ENCODE data around the gene SH3RF3.

SH3RF3 gene

GRCh38 chr2:109382951-109383350 is 253.9 kb downstream of the SH3RF3 start:
- no peak overlapping the region for H3K27ac ChIP-seq (ENCODE audit: low read depth, low read length)
- no peak overlapping the region for H2BK120ac ChIP-seq (ENCODE audit: insufficient read depth, low read length, poor library complexity)
- H3K4ac ChIP-seq (ENCODE audit: low read depth, low read length), result no peak overlapping the region
- no peak overlapping the region for H4K12ac ChIP-seq (ENCODE audit: low read depth, low read length)
- H3K18ac ChIP-seq (ENCODE audit: low read length), result no peak overlapping the region
- H3K79me2 ChIP-seq (ENCODE audit: control insufficient read depth, insufficient read depth, low read length, poor library complexity), result no peaks in the 10 kb centered on the region
- no peak overlapping the region for H3K14ac ChIP-seq (ENCODE audit: low read length)
- no peak overlapping the region for H3K4me2 ChIP-seq (ENCODE audit: low read length)
- H3K9me3 ChIP-seq (ENCODE audit: insufficient read depth, low read depth, low read length), result peaks cover 2% of the 10 kb centered on the region
- H3K4me3 ChIP-seq (ENCODE audit: low read depth, low read length), result no peak overlapping the region
- H3K9ac ChIP-seq (ENCODE audit: low read length), result no peak overlapping the region
- H4K8ac ChIP-seq (ENCODE audit: low read depth, low read length), result no peak overlapping the region
- no peak overlapping the region for H4K91ac ChIP-seq (ENCODE audit: low read depth, low read length)
- H2AK5ac ChIP-seq (ENCODE audit: low read length), result no peak overlapping the region
- no peak overlapping the region for H2AFZ ChIP-seq (ENCODE audit: insufficient read depth, low read length, poor library complexity)
- H2BK12ac ChIP-seq (ENCODE audit: low read length), result no peak overlapping the region
- H2BK5ac ChIP-seq (ENCODE audit: low read depth, low read length, poor library complexity), result no peak overlapping the region
- no peak overlapping the region for H3K23ac ChIP-seq (ENCODE audit: low read length)
- H3K4me1 ChIP-seq (ENCODE audit: control insufficient read depth in 1 of 2, insufficient read depth in 2 of 2, low read length in 2 of 2), result peaks cover 0 to 8% of the 10 kb centered on the region in 2 experiments
- H3K27me3 ChIP-seq (ENCODE audit: insufficient read depth, low read length), result no peaks in the 10 kb centered on the region
- H3K79me1 ChIP-seq (ENCODE audit: low read length), result no peaks in the 10 kb centered on the region
- DNase-seq, result peak in 1 of 2 donors; percentile 22
- WGBS (ENCODE audit: extremely low coverage, insufficient coverage, insufficient read length), result no CpG with 5 or more reads among the region's 4 CpGs
- no peaks in the 10 kb centered on the region for H3K36me3 ChIP-seq (ENCODE audit: control insufficient read depth in 1 of 2, insufficient read depth in 2 of 2, low read length in 2 of 2)

GRCh38 chr2:109383505-109384307 is 254.7 kb downstream of the SH3RF3 start:
- no peak overlapping the region for H4K91ac ChIP-seq (ENCODE audit: low read depth, low read length)
- no peak overlapping the region for H3K23ac ChIP-seq (ENCODE audit: low read length)
- H2BK5ac ChIP-seq (ENCODE audit: low read depth, low read length, poor library complexity), result no peak overlapping the region
- no peaks in the 10 kb centered on the region for H3K79me2 ChIP-seq (ENCODE audit: control insufficient read depth, insufficient read depth, low read length, poor library complexity)
- DNase-seq, result no peak
- H3K14ac ChIP-seq (ENCODE audit: low read length), result no peak overlapping the region
- H3K4me1 ChIP-seq (ENCODE audit: control insufficient read depth in 1 of 2, insufficient read depth in 2 of 2, low read length in 2 of 2), result peaks cover 0 to 8% of the 10 kb centered on the region in 2 experiments
- WGBS (ENCODE audit: extremely low coverage, insufficient coverage, insufficient read length), result no CpG with 5 or more reads among the region's 19 CpGs
- no peaks in the 10 kb centered on the region for H3K27me3 ChIP-seq (ENCODE audit: insufficient read depth, low read length)
- H3K4ac ChIP-seq (ENCODE audit: low read depth, low read length), result no peak overlapping the region
- peaks cover 2% of the 10 kb centered on the region for H3K9me3 ChIP-seq (ENCODE audit: insufficient read depth, low read depth, low read length)
- no peak overlapping the region for H2AK5ac ChIP-seq (ENCODE audit: low read length)
- H3K4me2 ChIP-seq (ENCODE audit: low read length), result no peak overlapping the region
- no peak overlapping the region for H2BK120ac ChIP-seq (ENCODE audit: insufficient read depth, low read length, poor library complexity)
- no peak overlapping the region for H2BK12ac ChIP-seq (ENCODE audit: low read length)
- H3K79me1 ChIP-seq (ENCODE audit: low read length), result no peaks in the 10 kb centered on the region
- H4K12ac ChIP-seq (ENCODE audit: low read depth, low read length), result no peak overlapping the region
- no peak overlapping the region for H3K18ac ChIP-seq (ENCODE audit: low read length)
- no peak overlapping the region for H3K9ac ChIP-seq (ENCODE audit: low read length)
- no peak overlapping the region for H3K4me3 ChIP-seq (ENCODE audit: low read depth, low read length)
- H3K36me3 ChIP-seq (ENCODE audit: control insufficient read depth in 1 of 2, insufficient read depth in 2 of 2, low read length in 2 of 2), result no peaks in the 10 kb centered on the region
- H4K8ac ChIP-seq (ENCODE audit: low read depth, low read length), result no peak overlapping the region
- H3K27ac ChIP-seq (ENCODE audit: low read depth, low read length), result no peak overlapping the region
- no peak overlapping the region for H2AFZ ChIP-seq (ENCODE audit: insufficient read depth, low read length, poor library complexity)

- H2AFZ ChIP-seq (ENCODE audit: insufficient read depth, low read length, poor library complexity), result no peak overlapping the region
- H3K27me3 ChIP-seq (ENCODE audit: insufficient read depth, low read length), result no peaks in the 10 kb centered on the region
- no peak overlapping the region for H4K8ac ChIP-seq (ENCODE audit: low read depth, low read length)
- peaks cover 3% of the 10 kb centered on the region for H3K9me3 ChIP-seq (ENCODE audit: insufficient read depth, low read depth, low read length)
- no peak overlapping the region for H2AK5ac ChIP-seq (ENCODE audit: low read length)
- H3K79me2 ChIP-seq (ENCODE audit: control insufficient read depth, insufficient read depth, low read length, poor library complexity), result no peaks in the 10 kb centered on the region
- no peak overlapping the region for H2BK120ac ChIP-seq (ENCODE audit: insufficient read depth, low read length, poor library complexity)
- no peak overlapping the region for H4K91ac ChIP-seq (ENCODE audit: low read depth, low read length)
- no peak overlapping the region for H2BK12ac ChIP-seq (ENCODE audit: low read length)
- no peak overlapping the region for H3K4me3 ChIP-seq (ENCODE audit: low read depth, low read length)
- H4K12ac ChIP-seq (ENCODE audit: low read depth, low read length), result no peak overlapping the region
- no peaks in the 10 kb centered on the region for H3K36me3 ChIP-seq (ENCODE audit: control insufficient read depth in 1 of 2, insufficient read depth in 2 of 2, low read length in 2 of 2)
- no peak overlapping the region for H3K9ac ChIP-seq (ENCODE audit: low read length)
- no peak for DNase-seq
- H3K23ac ChIP-seq (ENCODE audit: low read length), result no peak overlapping the region
- H3K79me1 ChIP-seq (ENCODE audit: low read length), result no peaks in the 10 kb centered on the region
- peaks cover 0 to 8% of the 10 kb centered on the region in 2 experiments for H3K4me1 ChIP-seq (ENCODE audit: control insufficient read depth in 1 of 2, insufficient read depth in 2 of 2, low read length in 2 of 2)
- H2BK5ac ChIP-seq (ENCODE audit: low read depth, low read length, poor library complexity), result no peak overlapping the region
- no peak overlapping the region for H3K4me2 ChIP-seq (ENCODE audit: low read length)
- H3K27ac ChIP-seq (ENCODE audit: low read depth, low read length), result no peak overlapping the region
- no peak overlapping the region for H3K4ac ChIP-seq (ENCODE audit: low read depth, low read length)
- no peak overlapping the region for H3K18ac ChIP-seq (ENCODE audit: low read length)
- H3K14ac ChIP-seq (ENCODE audit: low read length), result no peak overlapping the region
- WGBS (ENCODE audit: extremely low coverage, insufficient coverage, insufficient read length), result no CpG with 5 or more reads among the region's 18 CpGs
These were observed 255.6 kb downstream of the SH3RF3 start for GRCh38 chr2:109384308-109385271.

- Histone ChIP-seq H3K4ac (ENCODE audit: low read depth, low read length) (no peak overlapping the region), H3K4me2 (ENCODE audit: low read length) (no peak overlapping the region), H2BK12ac (ENCODE audit: low read length) (no peak overlapping the region), H3K4me1 (ENCODE audit: control insufficient read depth in 1 of 2, insufficient read depth in 2 of 2, low read length in 2 of 2) (peaks cover 0 to 8% of the 10 kb centered on the region in 2 experiments), H3K23ac (ENCODE audit: low read length) (no peak overlapping the region), H3K4me3 (ENCODE audit: low read depth, low read length) (no peak overlapping the region), H3K14ac (ENCODE audit: low read length) (no peak overlapping the region), H2AFZ (ENCODE audit: insufficient read depth, low read length, poor library complexity) (no peak overlapping the region), H3K18ac (ENCODE audit: low read length) (no peak overlapping the region), H4K91ac (ENCODE audit: low read depth, low read length) (no peak overlapping the region), H2AK5ac (ENCODE audit: low read length) (no peak overlapping the region), H4K12ac (ENCODE audit: low read depth, low read length) (no peak overlapping the region), H4K8ac (ENCODE audit: low read depth, low read length) (no peak overlapping the region), H3K9me3 (ENCODE audit: insufficient read depth, low read depth, low read length) (peaks cover 3% of the 10 kb centered on the region), H3K79me1 (ENCODE audit: low read length) (no peaks in the 10 kb centered on the region), H2BK120ac (ENCODE audit: insufficient read depth, low read length, poor library complexity) (no peak overlapping the region), H3K9ac (ENCODE audit: low read length) (no peak overlapping the region), H3K27ac (ENCODE audit: low read depth, low read length) (no peak overlapping the region), H3K27me3 (ENCODE audit: insufficient read depth, low read length) (no peaks in the 10 kb centered on the region), H2BK5ac (ENCODE audit: low read depth, low read length, poor library complexity) (no peak overlapping the region), H3K79me2 (ENCODE audit: control insufficient read depth, insufficient read depth, low read length, poor library complexity) (no peaks in the 10 kb centered on the region), H3K36me3 (ENCODE audit: control insufficient read depth in 1 of 2, insufficient read depth in 2 of 2, low read length in 2 of 2) (no peaks in the 10 kb centered on the region)
- no peak for DNase-seq
- WGBS (ENCODE audit: extremely low coverage, insufficient coverage, insufficient read length), result no CpG with 5 or more reads among the region's 4 CpGs
These were observed 256.5 kb downstream of the SH3RF3 start for GRCh38 chr2:109385506-109385905.

Measured in trophoblast cell (in vitro differentiated cells and primary cell).